AG04449 (cell line): Measurements from ENCODE around the gene DIP2C.
"Not testable (repeated sequence)": the region's sequence is repeated elsewhere in the genome, so short reads cannot be mapped to it uniquely, and the experiment has no call there.

Experiments used
- CTCF ChIA-PET: fragments of 350-600 bp; formaldehyde crosslinking; extraction: SDS; loops from one replicate; lab custom pipeline; 2021; ENCODE audit warnings: antibody characterized with exemption; lab: Yijun Ruan, JAX
- POLR2A ChIA-PET: fragments of 400-600, 350-600 bp; formaldehyde crosslinking; extraction: SDS; loops from one replicate; lab custom pipeline; 2020; ENCODE audit warnings: antibody characterized with exemption, inconsistent platforms; lab: Yijun Ruan, JAX
- DNase-seq: peaks from one replicate; pipeline ENCODE4 v3.0.0-alpha.2; 2010; ENCODE audit warnings: low read depth, low spot score
- H3K4me3 ChIP-seq: 2 replicates; pipeline ENCODE4 v1.5.1; 2011; ENCODE audit warnings: low read depth, mild to moderate bottlenecking, control low read depth, low read length
- TF ChIP-seq, protein P1 (sequence below): IDR thresholded peaks from one replicate; pipeline ENCODE4 v1.5.1; 2011; ENCODE audit warnings: mild to moderate bottlenecking, moderate library complexity, low read length, control low read depth, inconsistent platforms; ENCODE audit not compliant: insufficient read depth; ENCODE audit errors: missing control alignments

The DIP2C gene

DNA sequence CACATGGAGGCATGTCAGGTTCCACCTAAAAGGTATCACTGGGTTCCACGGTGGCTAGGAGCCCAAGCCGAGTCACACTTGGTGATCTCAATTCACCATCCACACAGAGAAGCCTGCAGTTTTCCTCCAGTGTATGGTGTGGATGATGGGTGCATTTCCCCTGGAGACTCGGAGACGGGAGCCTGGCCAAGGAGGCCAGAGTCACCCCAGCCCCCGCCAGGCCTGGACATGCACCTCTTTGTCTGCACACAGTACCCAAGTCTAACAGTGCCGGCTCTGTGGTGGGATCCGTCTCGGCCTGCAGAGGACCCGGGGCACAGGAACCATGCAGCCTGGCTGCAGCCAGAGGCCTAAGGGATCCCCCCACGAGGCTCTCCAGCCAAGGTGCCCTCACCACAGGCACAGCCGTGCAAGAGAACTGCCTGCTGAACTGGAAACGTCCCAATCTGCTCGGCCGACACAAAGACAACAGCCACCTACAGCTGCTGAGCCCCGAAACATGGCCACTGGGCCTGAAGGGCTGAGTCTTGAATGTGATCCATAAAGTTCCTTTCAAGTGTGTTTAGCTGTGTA is 75.2 kb downstream of the DIP2C start:
- TF ChIP-seq, protein P1, sequence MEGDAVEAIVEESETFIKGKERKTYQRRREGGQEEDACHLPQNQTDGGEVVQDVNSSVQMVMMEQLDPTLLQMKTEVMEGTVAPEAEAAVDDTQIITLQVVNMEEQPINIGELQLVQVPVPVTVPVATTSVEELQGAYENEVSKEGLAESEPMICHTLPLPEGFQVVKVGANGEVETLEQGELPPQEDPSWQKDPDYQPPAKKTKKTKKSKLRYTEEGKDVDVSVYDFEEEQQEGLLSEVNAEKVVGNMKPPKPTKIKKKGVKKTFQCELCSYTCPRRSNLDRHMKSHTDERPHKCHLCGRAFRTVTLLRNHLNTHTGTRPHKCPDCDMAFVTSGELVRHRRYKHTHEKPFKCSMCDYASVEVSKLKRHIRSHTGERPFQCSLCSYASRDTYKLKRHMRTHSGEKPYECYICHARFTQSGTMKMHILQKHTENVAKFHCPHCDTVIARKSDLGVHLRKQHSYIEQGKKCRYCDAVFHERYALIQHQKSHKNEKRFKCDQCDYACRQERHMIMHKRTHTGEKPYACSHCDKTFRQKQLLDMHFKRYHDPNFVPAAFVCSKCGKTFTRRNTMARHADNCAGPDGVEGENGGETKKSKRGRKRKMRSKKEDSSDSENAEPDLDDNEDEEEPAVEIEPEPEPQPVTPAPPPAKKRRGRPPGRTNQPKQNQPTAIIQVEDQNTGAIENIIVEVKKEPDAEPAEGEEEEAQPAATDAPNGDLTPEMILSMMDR = no peak
- CTCF ChIA-PET = no interaction called here
- POLR2A ChIA-PET = no interaction called here
- DNase-seq = no peak
- no peak overlapping the region for H3K4me3 ChIP-seq

DNA sequence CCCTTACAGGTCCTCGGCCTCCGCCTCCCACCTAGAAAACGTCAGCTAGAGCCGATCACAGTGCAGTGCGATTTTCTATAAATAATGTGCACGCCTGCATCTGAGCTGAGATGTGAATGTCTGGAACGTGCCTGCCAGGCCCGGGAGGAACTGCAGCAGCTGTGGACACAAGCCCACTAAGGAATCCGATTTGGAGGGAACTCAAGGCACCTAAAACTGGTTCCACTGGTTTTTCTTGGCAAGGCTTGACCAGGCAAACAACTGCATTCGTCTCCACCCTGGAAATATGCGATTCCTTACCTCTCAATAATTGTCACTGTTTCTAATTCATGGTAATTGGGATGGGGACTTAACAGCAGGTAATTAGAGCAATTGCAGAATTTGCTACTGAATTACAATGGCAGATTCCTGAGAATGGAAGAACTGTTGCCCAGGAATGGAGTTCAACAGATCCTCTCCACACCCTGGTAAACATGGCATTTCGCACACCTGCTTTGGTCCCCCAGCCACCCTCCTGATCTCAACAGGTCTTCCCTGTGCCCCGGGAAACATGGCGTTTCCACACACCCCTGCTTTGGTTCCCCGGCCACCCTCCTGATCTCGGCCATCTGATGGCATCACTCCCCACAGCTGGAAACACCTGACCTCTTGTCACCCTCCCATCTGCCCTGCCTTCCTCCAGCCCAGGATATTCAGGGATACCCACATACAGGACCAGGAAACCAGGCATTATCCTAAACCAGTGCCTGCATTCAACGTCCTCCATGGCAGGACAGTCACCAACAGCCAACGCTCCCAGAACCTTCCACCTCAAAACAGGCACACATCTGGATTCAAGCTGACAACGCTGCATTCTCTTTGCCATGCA is 76.0 kb downstream of the DIP2C start:
- H3K4me3 ChIP-seq = no peak overlapping the region
- CTCF ChIA-PET = interaction anchor here (0.7 kb wide), 1 partner anchor 25 kb away, joined by 3 read pairs; no protein-coding TSS in a partner anchor

DNA sequence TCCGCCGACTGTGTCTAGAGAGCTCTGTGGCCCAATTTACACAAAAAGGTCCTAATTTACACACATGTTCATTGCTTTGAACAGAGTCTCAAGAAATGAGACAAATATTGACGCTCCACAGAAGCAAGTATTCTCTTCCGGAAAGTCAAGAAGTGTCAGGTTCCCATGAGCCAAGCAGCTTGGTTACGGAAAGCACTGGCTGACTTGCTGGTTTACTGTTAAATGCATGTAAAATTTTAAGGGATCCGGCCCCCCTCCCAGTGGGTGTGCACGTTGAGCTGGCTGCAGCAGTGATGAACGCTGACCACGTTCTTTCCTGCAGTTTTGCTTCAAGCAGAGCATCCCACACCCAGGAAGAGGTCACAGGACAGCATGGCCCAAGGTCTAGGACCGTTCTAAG is 76.8 kb downstream of the DIP2C start:
- TF ChIP-seq, protein P1 = no peak
- ChIA-PET POLR2A (no interaction called here), CTCF (interaction anchor here (0.7 kb wide), 1 partner anchor 24 kb away, joined by 3 read pairs; no protein-coding TSS in a partner anchor)
- no peak overlapping the region for H3K4me3 ChIP-seq
- no peak for DNase-seq

More for the DNA sequence above, 76.0 kb downstream of the DIP2C start:
- POLR2A ChIA-PET = no interaction called here
- DNase-seq = no peak
- TF ChIP-seq, protein P1 = no peak

DNA sequence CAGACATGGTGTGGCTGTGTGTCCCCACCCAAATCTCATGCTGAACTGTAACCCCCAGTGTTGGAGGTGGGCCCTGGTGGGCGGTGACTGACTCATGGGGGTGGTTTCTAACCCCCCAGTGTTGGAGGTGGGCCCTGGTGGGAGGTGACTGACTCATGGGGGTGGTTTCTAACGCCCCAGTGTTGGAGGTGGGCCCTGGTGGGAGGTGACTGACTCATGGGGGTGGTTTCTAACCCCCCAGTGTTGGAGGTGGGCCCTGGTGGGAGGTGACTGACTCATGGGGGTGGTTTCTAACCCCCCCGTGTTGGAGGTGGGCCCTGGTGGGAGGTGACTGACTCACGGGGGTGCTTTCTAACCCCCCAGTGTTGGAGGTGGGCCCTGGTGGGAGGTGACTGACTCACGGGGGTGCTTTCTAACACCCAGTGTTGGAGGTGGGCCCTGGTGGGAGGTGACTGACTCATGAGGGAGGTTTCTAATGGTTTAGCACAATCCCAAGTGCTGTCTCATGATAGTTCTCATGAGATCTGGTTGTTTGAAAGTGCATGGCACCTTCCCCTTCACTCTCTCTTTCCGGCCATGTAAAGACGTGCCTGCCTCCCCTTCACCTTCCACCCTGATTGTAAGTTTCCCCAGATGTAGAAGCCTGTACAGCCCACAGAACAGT is 78.7 kb downstream of the DIP2C start:
- POLR2A ChIA-PET = interaction anchor here (1.1 kb wide), 1 partner anchor 12 kb away, joined by 3 read pairs; no protein-coding TSS in a partner anchor
- H3K4me3 ChIP-seq = not testable (repeated sequence)
- CTCF ChIA-PET = interaction anchor here (0.8 to 1.7 kb wide), 2 partner anchors 8 to 100 kb away, joined by 3 to 5 read pairs; no protein-coding TSS in a partner anchor
- peak; percentile 55 for DNase-seq

DNA sequence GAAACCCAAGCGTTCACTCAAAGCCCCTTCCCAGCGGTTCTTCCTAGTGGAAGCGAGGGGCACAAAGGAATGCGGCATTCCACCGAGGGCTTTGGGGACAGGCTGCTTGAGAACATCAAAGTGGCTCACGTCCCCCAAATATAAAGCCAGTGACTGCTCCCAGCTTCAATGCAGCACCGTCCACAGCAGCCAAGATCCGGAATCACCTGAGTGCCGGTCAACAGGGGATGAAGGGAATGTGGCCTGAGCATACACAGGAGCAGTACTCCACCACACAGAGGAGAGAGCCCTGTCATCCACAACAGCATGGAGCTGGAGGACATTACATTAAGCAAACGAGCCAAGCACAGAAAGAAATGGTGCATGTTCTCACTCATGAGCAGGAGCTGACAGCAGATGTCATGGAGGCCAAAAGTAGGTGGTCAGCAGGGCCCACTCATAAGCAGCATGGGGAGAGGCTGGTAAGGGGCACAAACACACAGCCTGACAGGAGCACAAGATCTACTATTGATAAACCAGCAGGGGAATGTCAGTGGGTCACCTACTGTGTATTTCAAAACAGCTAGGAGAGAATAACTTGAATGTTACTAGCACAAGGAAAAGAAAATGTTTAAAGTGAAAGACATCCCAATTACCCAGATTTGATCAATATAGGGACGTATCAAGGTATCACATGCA is 79.5 kb downstream of the DIP2C start:
- POLR2A ChIA-PET = interaction anchor here (1.5 kb wide), 1 partner anchor 12 kb away, joined by 3 read pairs; no protein-coding TSS in a partner anchor
- TF ChIP-seq, protein P1 = no peak
- CTCF ChIA-PET = interaction anchor here (1.2 kb wide), 1 partner anchor 11 kb away, joined by 4 read pairs; no protein-coding TSS in a partner anchor
- DNase-seq = no peak
- no peak overlapping the region for H3K4me3 ChIP-seq

DNA sequence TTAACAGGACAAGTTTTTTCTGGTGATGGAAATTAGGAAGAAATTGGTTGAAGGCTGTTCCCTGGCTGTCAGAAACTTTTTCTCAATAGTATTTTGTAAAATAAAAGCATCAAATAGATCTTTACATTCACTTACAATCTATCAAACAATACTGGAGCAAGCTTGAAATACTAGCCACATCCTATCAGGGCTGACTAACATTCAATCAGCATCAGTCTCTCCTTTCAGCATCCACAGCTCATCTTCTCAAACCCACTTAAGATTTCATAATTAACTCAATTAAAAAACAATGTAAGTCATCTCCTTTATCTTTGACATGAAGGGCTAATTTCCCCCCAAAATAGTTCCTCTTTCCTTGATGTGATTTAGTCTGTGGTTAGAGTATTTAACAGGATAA is 80.2 kb downstream of the DIP2C start:
- TF ChIP-seq, protein P1 = no peak
- H3K4me3 ChIP-seq = no peak overlapping the region
- DNase-seq = no peak
- POLR2A ChIA-PET = interaction anchor here (1.5 kb wide), 1 partner anchor 11 kb away, joined by 3 read pairs; no protein-coding TSS in a partner anchor
- CTCF ChIA-PET = interaction anchor here (1.2 kb wide), 1 partner anchor 10 kb away, joined by 4 read pairs; no protein-coding TSS in a partner anchor
